D721Med (cell line): ENCODE measurements around the gene AGBL5.

Experiments
- DNase-seq: peaks from one replicate; pipeline ENCODE4 v3.0.0; 2011; ENCODE audit warnings: low spot score; ENCODE audit not compliant: insufficient read length
- FAIRE-seq: peaks from 2 replicates; lab custom pipeline; 2011; peaks lifted over from hg19 to GRCh38; lab: Jason Lieb, UNC
- CTCF ChIP-seq: IDR thresholded peaks from 2 replicates; pipeline ENCODE4 v1.5.1; 2012; ENCODE audit warnings: mild to moderate bottlenecking, control low read depth; ENCODE audit not compliant: insufficient read depth; ENCODE audit errors: missing control alignments

Gene AGBL5

GRCh38 chr2:27008678-27009077 is 42.8 kb upstream of the AGBL5 start:
- FAIRE-seq: no peak
- no peak for TF ChIP-seq CTCF
- no peak for DNase-seq

GRCh38 chr2:27009083-27009482 is 42.4 kb upstream of the AGBL5 start:
- DNase-seq (no peak), FAIRE-seq (no peak)
- TF ChIP-seq CTCF: no peak

GRCh38 chr2:27009716-27010115 is 41.8 kb upstream of the AGBL5 start:
- FAIRE-seq (no peak), DNase-seq (no peak)
- no peak for TF ChIP-seq CTCF

GRCh38 chr2:27010139-27010538 is 41.3 kb upstream of the AGBL5 start:
- DNase-seq (no peak), FAIRE-seq (no peak)
- no peak for TF ChIP-seq CTCF

- no peak for FAIRE-seq
- no peak for TF ChIP-seq CTCF
- DNase-seq: no peak
Measured at GRCh38 chr2:27013738-27014137, 37.7 kb upstream of the AGBL5 start.

- DNase-seq (no peak), FAIRE-seq (no peak)
- TF ChIP-seq CTCF: no peak
Measured at GRCh38 chr2:27014771-27015433, 36.6 kb upstream of the AGBL5 start.

GRCh38 chr2:27016801-27017325 is 34.6 kb upstream of the AGBL5 start:
- FAIRE-seq: no peak
- peak; percentile 54 for DNase-seq
- TF ChIP-seq CTCF: peak; percentile 73
